ENCODE results near the gene TTLL11.

TTLL11 gene

GRCh38 chr9:122113574-122113973 lies 20.5 kb upstream of the TTLL11 start:
- Histone ChIP-seq H3K4me2 (ENCODE audit: low read depth, low read length, poor library complexity, severe bottlenecking) (no peak overlapping the region), H3K79me2 (ENCODE audit: insufficient read depth, low read length) (no peaks in the 10 kb centered on the region), H3F3A (ENCODE audit: low read depth) (no peaks in the 10 kb centered on the region), H3K9me2 (replicated peaks; ENCODE audit: low read depth, low read length) (no peaks in the 10 kb centered on the region), H3K9me3 (ENCODE audit: insufficient read depth, low read depth, low read length) (no peaks in the 10 kb centered on the region), H3K4me3 (ENCODE audit: low read length, poor library complexity, severe bottlenecking) (no peak overlapping the region), H4K20me1 (ENCODE audit: insufficient read depth, low read length, poor library complexity, severe bottlenecking) (no peaks in the 10 kb centered on the region), H3K36me3 (ENCODE audit: insufficient read depth, low read length) (no peaks in the 10 kb centered on the region), H3K9ac (ENCODE audit: low read depth, low read length, poor library complexity, severe bottlenecking) (no peak overlapping the region), H3K27me3 (ENCODE audit: insufficient read depth, low read length, poor library complexity, severe bottlenecking) (no peaks in the 10 kb centered on the region), H2AFZ (ENCODE audit: low read length) (no peak overlapping the region), H3K4me1 (ENCODE audit: insufficient read depth, low read length, poor library complexity, severe bottlenecking) (no peaks in the 10 kb centered on the region)
- TF ChIP-seq CTCF (conservative IDR thresholded peaks at IDR 0.05; ENCODE audit: low read length): no peak
- TF ChIP-seq EZH2phosphoT487 (IDR thresholded peaks at IDR 0.05; ENCODE audit: borderline replicate concordance): no peak

GRCh38 chr9:122112238-122112637 lies 19.1 kb upstream of the TTLL11 start:
- Histone ChIP-seq H3K9ac (ENCODE audit: low read depth, low read length, poor library complexity, severe bottlenecking) (no peak overlapping the region), H3K9me2 (replicated peaks; ENCODE audit: low read depth, low read length) (no peaks in the 10 kb centered on the region), H2AFZ (ENCODE audit: low read length) (no peak overlapping the region), H3K36me3 (ENCODE audit: insufficient read depth, low read length) (no peaks in the 10 kb centered on the region), H3K27me3 (ENCODE audit: insufficient read depth, low read length, poor library complexity, severe bottlenecking) (no peaks in the 10 kb centered on the region), H3F3A (ENCODE audit: low read depth) (no peaks in the 10 kb centered on the region), H3K4me2 (ENCODE audit: low read depth, low read length, poor library complexity, severe bottlenecking) (no peak overlapping the region), H3K9me3 (ENCODE audit: insufficient read depth, low read depth, low read length) (no peaks in the 10 kb centered on the region), H3K4me3 (ENCODE audit: low read length, poor library complexity, severe bottlenecking) (no peak overlapping the region), H3K79me2 (ENCODE audit: insufficient read depth, low read length) (no peaks in the 10 kb centered on the region), H4K20me1 (ENCODE audit: insufficient read depth, low read length, poor library complexity, severe bottlenecking) (no peaks in the 10 kb centered on the region), H3K4me1 (ENCODE audit: insufficient read depth, low read length, poor library complexity, severe bottlenecking) (no peaks in the 10 kb centered on the region)
- TF ChIP-seq CTCF (conservative IDR thresholded peaks at IDR 0.05; ENCODE audit: low read length): no peak
- TF ChIP-seq EZH2phosphoT487 (IDR thresholded peaks at IDR 0.05; ENCODE audit: borderline replicate concordance): no peak

GRCh38 chr9:122111413-122112085 lies 18.4 kb upstream of the TTLL11 start:
- H3K9me3 ChIP-seq (ENCODE audit: insufficient read depth, low read depth, low read length): no peaks in the 10 kb centered on the region
- no peaks in the 10 kb centered on the region for H3K36me3 ChIP-seq (ENCODE audit: insufficient read depth, low read length)
- no peaks in the 10 kb centered on the region for H3F3A ChIP-seq (ENCODE audit: low read depth)
- TF ChIP-seq CTCF (conservative IDR thresholded peaks at IDR 0.05; ENCODE audit: low read length) (no peak), EZH2phosphoT487 (IDR thresholded peaks at IDR 0.05; ENCODE audit: borderline replicate concordance) (no peak)
- H3K4me2 ChIP-seq (ENCODE audit: low read depth, low read length, poor library complexity, severe bottlenecking): no peak overlapping the region
- H3K4me1 ChIP-seq (ENCODE audit: insufficient read depth, low read length, poor library complexity, severe bottlenecking): no peaks in the 10 kb centered on the region
- H2AFZ ChIP-seq (ENCODE audit: low read length): no peak overlapping the region
- H3K9ac ChIP-seq (ENCODE audit: low read depth, low read length, poor library complexity, severe bottlenecking): no peak overlapping the region
- no peaks in the 10 kb centered on the region for H3K79me2 ChIP-seq (ENCODE audit: insufficient read depth, low read length)
- H4K20me1 ChIP-seq (ENCODE audit: insufficient read depth, low read length, poor library complexity, severe bottlenecking): no peaks in the 10 kb centered on the region
- H3K4me3 ChIP-seq (ENCODE audit: low read length, poor library complexity, severe bottlenecking): no peak overlapping the region
- no peaks in the 10 kb centered on the region for H3K27me3 ChIP-seq (ENCODE audit: insufficient read depth, low read length, poor library complexity, severe bottlenecking)
- H3K9me2 ChIP-seq (replicated peaks; ENCODE audit: low read depth, low read length): no peaks in the 10 kb centered on the region

All from Loucy (cell line).